ENCODE results near the gene HPN. TPM values are rescaled to one million over a fixed set of nuclear protein-coding genes. Genes with fewer than 3 reads are reported as not detected.
"Not testable (repeated sequence)": the region's sequence is repeated elsewhere in the genome, so short reads cannot be mapped to it uniquely, and the experiment has no call there.

The HPN gene
- total and polyA plus RNA-seq, 7 experiments from 2014 or later, result not detected

- H3K4me3 ChIP-seq (ENCODE audit: low read length); H3K36me3 ChIP-seq (ENCODE audit: control insufficient read depth in 2 of 3, insufficient read depth in 3 of 3, low read length in 3 of 3); H3K4me1 Mint-ChIP-seq; H3K27me3 Mint-ChIP-seq; H3K4me3 Mint-ChIP-seq; ATAC-seq; H3K27me3 ChIP-seq (ENCODE audit: control insufficient read depth in 2 of 2, insufficient read depth in 2 of 2, low read length in 2 of 2); H3K27ac ChIP-seq (ENCODE audit: low read depth, low read length); CTCF ChIA-PET; H3K9me3 ChIP-seq (ENCODE audit: control insufficient read depth in 2 of 3, low read length in 3 of 3); POLR2A ChIA-PET; H3K9me3 Mint-ChIP-seq; H3K4me1 ChIP-seq (ENCODE audit: control insufficient read depth in 2 of 2, insufficient read depth in 2 of 2, low read length in 2 of 2); DNase-seq; H3K36me3 Mint-ChIP-seq; intact Hi-C loops (cut with micrococcal nuclease): not testable (repeated sequence)
- H3K27ac Mint-ChIP-seq, result peak overlapping the region in 1 of 9 donors; percentile 37
Observed at GRCh38 chr19:35103614-35104013, 62.1 kb downstream of the HPN start.

GRCh38 chr19:35104361-35104760, 62.8 kb downstream of the HPN start:
- Mint-ChIP-seq H3K36me3 (no peaks in the 10 kb centered on the region), H3K9me3 (peaks cover 0 to 2% (median 0%) of the 10 kb centered on the region in 11 donors), H3K4me3 (no peak overlapping the region), H3K4me1 (no peaks in the 10 kb centered on the region), H3K27ac (no peak overlapping the region), H3K27me3 (peaks cover 0 to 5% (median 0%) of the 10 kb centered on the region in 5 donors)
- ChIA-PET POLR2A (no interaction called here), CTCF (no interaction called here)
- no peaks in the 10 kb centered on the region for H3K9me3 ChIP-seq (ENCODE audit: control insufficient read depth in 2 of 3, low read length in 3 of 3)
- ATAC-seq (no peak), DNase-seq (no peak)
- no peaks in the 10 kb centered on the region for H3K27me3 ChIP-seq (ENCODE audit: control insufficient read depth in 2 of 2, insufficient read depth in 2 of 2, low read length in 2 of 2)
- intact Hi-C loops (cut with micrococcal nuclease), result no loop called here
- H3K27ac ChIP-seq (ENCODE audit: low read depth, low read length), result no peak overlapping the region
- H3K4me1 ChIP-seq (ENCODE audit: control insufficient read depth in 2 of 2, insufficient read depth in 2 of 2, low read length in 2 of 2), result no peaks in the 10 kb centered on the region
- no peaks in the 10 kb centered on the region for H3K36me3 ChIP-seq (ENCODE audit: control insufficient read depth in 2 of 3, insufficient read depth in 3 of 3, low read length in 3 of 3)
- no peak overlapping the region for H3K4me3 ChIP-seq (ENCODE audit: low read length)

DNA sequence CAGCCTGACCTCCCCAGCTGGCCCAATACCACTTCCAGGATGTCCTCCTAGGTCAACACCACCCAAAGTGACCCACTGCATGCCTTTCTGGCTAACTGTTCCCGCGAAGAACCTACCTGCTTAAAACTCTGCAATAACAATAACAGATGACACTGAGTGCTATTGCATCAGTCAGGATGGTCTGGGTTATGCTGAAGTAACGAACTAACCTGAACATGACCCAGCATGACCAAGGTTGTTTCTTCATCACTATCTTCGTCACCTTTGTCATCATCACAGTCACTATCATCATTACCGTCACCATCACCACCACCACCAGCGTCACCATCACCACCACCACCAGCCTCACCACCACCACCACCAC, 63.5 kb downstream of the HPN start:
- POLR2A ChIA-PET, result no interaction called here
- peaks cover 0 to 2% (median 0%) of the 10 kb centered on the region in 11 donors for H3K9me3 Mint-ChIP-seq
- no peaks in the 10 kb centered on the region for H3K27me3 ChIP-seq (ENCODE audit: control insufficient read depth in 2 of 2, insufficient read depth in 2 of 2, low read length in 2 of 2)
- no peaks in the 10 kb centered on the region for H3K9me3 ChIP-seq (ENCODE audit: control insufficient read depth in 2 of 3, low read length in 3 of 3)
- H3K4me3 Mint-ChIP-seq, result no peak overlapping the region
- DNase-seq, result no peak
- no peaks in the 10 kb centered on the region for H3K4me1 ChIP-seq (ENCODE audit: control insufficient read depth in 2 of 2, insufficient read depth in 2 of 2, low read length in 2 of 2)
- no peak overlapping the region for H3K4me3 ChIP-seq (ENCODE audit: low read length)
- H3K27ac Mint-ChIP-seq, result no peak overlapping the region
- H3K27me3 Mint-ChIP-seq, result peaks cover 0 to 5% (median 0%) of the 10 kb centered on the region in 5 donors
- no peaks in the 10 kb centered on the region for H3K36me3 Mint-ChIP-seq
- no peaks in the 10 kb centered on the region for H3K36me3 ChIP-seq (ENCODE audit: control insufficient read depth in 2 of 3, insufficient read depth in 3 of 3, low read length in 3 of 3)
- no peak for ATAC-seq
- CTCF ChIA-PET, result no interaction called here
- intact Hi-C loops (cut with micrococcal nuclease), result no loop called here
- no peak overlapping the region for H3K27ac ChIP-seq (ENCODE audit: low read depth, low read length)
- no peaks in the 10 kb centered on the region for H3K4me1 Mint-ChIP-seq

- CTCF ChIA-PET, result interaction anchor here (0.6 kb wide), 2 partner anchors 9 to 82 kb away, joined by 3 read pairs; no protein-coding TSS in a partner anchor
- no peak for DNase-seq
Observed at GRCh38 chr19:35105411-35106290, 64.1 kb downstream of the HPN start.

GRCh38 chr19:35106291-35106583, 64.7 kb downstream of the HPN start:
- peaks cover 0 to 2% (median 0%) of the 10 kb centered on the region in 11 donors for H3K9me3 Mint-ChIP-seq
- no peak for DNase-seq
- intact Hi-C loops (cut with micrococcal nuclease), result no loop called here

More at GRCh38 chr19:35105411-35106290, 64.1 kb downstream of the HPN start:
- Mint-ChIP-seq H3K27me3 (peaks cover 0 to 6% (median 0%) of the 10 kb centered on the region in 5 donors), H3K9me3 (peaks cover 0 to 2% (median 0%) of the 10 kb centered on the region in 11 donors), H3K4me3 (no peak overlapping the region), H3K36me3 (no peaks in the 10 kb centered on the region), H3K27ac (no peak overlapping the region), H3K4me1 (no peaks in the 10 kb centered on the region)
- intact Hi-C loops (cut with micrococcal nuclease), result no loop called here
- Histone ChIP-seq H3K9me3 (ENCODE audit: control insufficient read depth in 2 of 3, low read length in 3 of 3) (no peaks in the 10 kb centered on the region), H3K4me3 (ENCODE audit: low read length) (no peak overlapping the region), H3K27ac (ENCODE audit: low read depth, low read length) (no peak overlapping the region), H3K27me3 (ENCODE audit: control insufficient read depth in 2 of 2, insufficient read depth in 2 of 2, low read length in 2 of 2) (no peaks in the 10 kb centered on the region), H3K4me1 (ENCODE audit: control insufficient read depth in 2 of 2, insufficient read depth in 2 of 2, low read length in 2 of 2) (no peaks in the 10 kb centered on the region), H3K36me3 (ENCODE audit: control insufficient read depth in 2 of 3, insufficient read depth in 3 of 3, low read length in 3 of 3) (no peaks in the 10 kb centered on the region)
- ATAC-seq, result no peak
- POLR2A ChIA-PET, result no interaction called here

DNA sequence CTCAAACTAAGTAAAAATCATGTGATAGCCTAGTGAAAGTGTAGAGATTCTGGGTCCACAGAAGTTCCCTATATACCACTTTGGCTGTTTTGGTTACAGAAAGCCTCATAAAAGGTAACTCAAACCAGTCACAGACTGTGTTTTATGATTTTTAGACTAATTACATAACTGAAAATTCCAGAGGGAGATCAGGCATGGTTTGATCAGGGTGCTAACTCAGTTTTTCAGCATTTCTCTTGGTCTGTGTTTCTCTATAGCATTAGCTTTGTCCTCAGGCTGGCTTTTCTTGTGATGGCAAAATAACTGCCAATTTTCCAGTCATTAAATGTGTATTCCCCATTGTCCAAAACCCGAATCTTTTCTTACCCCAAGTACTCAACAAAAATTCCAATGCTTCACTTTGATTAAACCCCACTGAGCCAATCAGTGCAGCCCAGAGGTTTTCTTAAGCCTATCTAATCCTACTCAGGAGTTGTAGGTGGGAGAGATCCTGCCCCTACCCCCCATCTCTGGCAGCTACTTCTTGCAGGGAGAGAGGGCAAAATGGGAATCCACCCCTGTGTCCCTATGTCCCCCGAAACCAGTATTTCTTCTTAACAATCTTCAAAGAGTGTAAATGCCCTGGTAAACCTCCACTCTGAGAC, 65.5 kb downstream of the HPN start:
- POLR2A ChIA-PET, result no interaction called here
- Mint-ChIP-seq H3K9me3 (peaks cover 0 to 2% (median 0%) of the 10 kb centered on the region in 11 donors), H3K27me3 (peaks cover 0 to 11% (median 0%) of the 10 kb centered on the region in 5 donors), H3K27ac (peak overlapping the region in 1 of 9 donors; percentile 78), H3K36me3 (no peaks in the 10 kb centered on the region), H3K4me3 (no peak overlapping the region), H3K4me1 (no peaks in the 10 kb centered on the region)
- intact Hi-C loops (cut with micrococcal nuclease), result no loop called here
- Histone ChIP-seq H3K36me3 (ENCODE audit: control insufficient read depth in 2 of 3, insufficient read depth in 3 of 3, low read length in 3 of 3) (no peaks in the 10 kb centered on the region), H3K4me3 (ENCODE audit: low read length) (no peak overlapping the region), H3K27ac (ENCODE audit: low read depth, low read length) (no peak overlapping the region), H3K4me1 (ENCODE audit: control insufficient read depth in 2 of 2, insufficient read depth in 2 of 2, low read length in 2 of 2) (no peaks in the 10 kb centered on the region), H3K27me3 (ENCODE audit: control insufficient read depth in 2 of 2, insufficient read depth in 2 of 2, low read length in 2 of 2) (no peaks in the 10 kb centered on the region), H3K9me3 (ENCODE audit: control insufficient read depth in 2 of 3, low read length in 3 of 3) (no peaks in the 10 kb centered on the region)
- DNase-seq, result no peak
- no peak for ATAC-seq
- CTCF ChIA-PET, result no interaction called here

More at GRCh38 chr19:35106291-35106583, 64.7 kb downstream of the HPN start:
- H3K27me3 ChIP-seq (ENCODE audit: control insufficient read depth in 2 of 2, insufficient read depth in 2 of 2, low read length in 2 of 2), result no peaks in the 10 kb centered on the region
- no peak overlapping the region for H3K27ac ChIP-seq (ENCODE audit: low read depth, low read length)
- H3K4me1 ChIP-seq (ENCODE audit: control insufficient read depth in 2 of 2, insufficient read depth in 2 of 2, low read length in 2 of 2), result no peaks in the 10 kb centered on the region
- Mint-ChIP-seq H3K4me3 (no peak overlapping the region), H3K27ac (no peak overlapping the region), H3K27me3 (peaks cover 0 to 8% (median 0%) of the 10 kb centered on the region in 5 donors), H3K36me3 (no peaks in the 10 kb centered on the region), H3K4me1 (no peaks in the 10 kb centered on the region)
- no peak for ATAC-seq
- no peaks in the 10 kb centered on the region for H3K9me3 ChIP-seq (ENCODE audit: control insufficient read depth in 2 of 3, low read length in 3 of 3)
- CTCF ChIA-PET, result interaction anchor here (0.6 kb wide), 2 partner anchors 8 to 83 kb away, joined by 3 read pairs; no protein-coding TSS in a partner anchor
- no peaks in the 10 kb centered on the region for H3K36me3 ChIP-seq (ENCODE audit: control insufficient read depth in 2 of 3, insufficient read depth in 3 of 3, low read length in 3 of 3)
- H3K4me3 ChIP-seq (ENCODE audit: low read length), result no peak overlapping the region
- POLR2A ChIA-PET, result no interaction called here
